NCI-H345 treated with DMSO at 0.1 percent for 48 hours (cell line): Measurements from ENCODE around the gene SPON1.
A peak's percentile ranks its signal among the peaks of the same experiment; 100 is the strongest.
"Not testable (repeated sequence)": the region's sequence is repeated elsewhere in the genome, so short reads cannot be mapped to it uniquely, and the experiment has no call there.

Experiments used
- DNase-seq: peaks from one replicate; lab custom pipeline; 2025; ENCODE audit not compliant: unreplicated experiment; lab: John Stamatoyannopoulos, UW

The SPON1 gene

DNA sequence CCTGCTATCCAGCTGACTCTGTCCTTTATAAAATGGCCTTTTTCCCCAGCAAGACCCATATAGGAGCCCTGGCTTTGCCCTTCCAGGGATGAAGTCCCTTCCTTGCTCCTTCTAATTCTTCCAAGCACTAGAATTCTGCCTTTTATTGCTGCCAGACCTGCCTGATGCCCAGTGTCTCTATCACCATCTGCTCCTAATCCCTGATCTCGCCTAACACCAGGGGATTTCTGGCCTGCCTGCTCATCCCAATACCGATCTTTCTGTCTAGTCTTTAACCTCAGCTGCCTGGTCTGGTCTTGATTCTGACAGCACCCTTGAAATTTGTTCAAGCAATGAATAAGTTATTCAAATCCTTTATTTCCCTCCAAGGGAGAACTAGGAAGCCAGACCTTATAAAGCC lies 150.2 kb downstream of the SPON1 start:
- DNase-seq, result no peak

- DNase-seq, result no peak
Observed at GRCh38 chr11:14114269-14114668, 151.7 kb downstream of the SPON1 start.

- DNase-seq, result no peak
Observed at GRCh38 chr11:14114786-14115185, 152.3 kb downstream of the SPON1 start.

- no peak for DNase-seq
Observed at GRCh38 chr11:14117632-14118031, 155.1 kb downstream of the SPON1 start.

GRCh38 chr11:14118072-14118471 lies 155.5 kb downstream of the SPON1 start:
- peak; percentile 89 for DNase-seq

DNA sequence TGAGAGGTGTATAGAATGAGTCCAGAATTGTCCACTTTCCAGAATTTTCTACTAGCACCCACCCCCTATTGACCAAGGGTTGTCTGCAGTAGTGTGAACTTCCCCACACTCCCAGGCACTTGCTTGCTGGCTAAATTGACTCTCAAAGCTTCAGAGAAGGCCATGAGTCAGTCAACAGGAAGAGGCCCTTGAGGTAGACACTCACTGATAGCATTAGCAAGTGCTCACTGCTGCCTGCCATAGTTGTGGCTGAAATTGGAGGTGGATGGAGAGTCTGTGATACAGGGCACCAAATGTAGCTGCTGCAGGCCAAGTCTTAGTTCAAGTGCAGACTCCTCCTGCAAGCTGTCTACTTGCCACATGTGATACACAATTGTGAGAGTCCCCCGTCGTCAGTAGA lies 156.8 kb downstream of the SPON1 start:
- DNase-seq, result no peak

DNA sequence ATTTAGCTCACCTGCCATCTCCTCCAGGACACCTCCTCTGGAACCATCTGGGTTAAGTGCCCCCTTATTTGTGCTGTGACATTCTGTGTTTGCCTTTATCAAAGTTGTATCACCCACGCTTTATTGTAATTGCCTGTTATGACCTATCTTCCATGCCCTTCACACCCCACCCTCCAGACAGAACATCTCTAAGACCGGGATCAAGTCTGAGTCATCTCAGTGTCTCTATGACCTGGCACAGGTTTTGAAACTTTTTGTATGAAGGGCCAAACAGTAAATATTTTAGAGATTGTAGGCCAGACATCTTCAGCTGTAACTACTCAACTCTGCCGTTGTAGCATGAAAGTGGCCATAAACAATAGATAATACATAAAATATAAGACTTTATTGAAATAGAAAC lies 161.8 kb downstream of the SPON1 start:
- DNase-seq, result no peak

- DNase-seq, result no peak
Observed at GRCh38 chr11:14124886-14125285, 162.4 kb downstream of the SPON1 start.

GRCh38 chr11:14125529-14125928 lies 163.0 kb downstream of the SPON1 start:
- no peak for DNase-seq

GRCh38 chr11:14127679-14128078 lies 165.2 kb downstream of the SPON1 start:
- DNase-seq, result no peak

DNA sequence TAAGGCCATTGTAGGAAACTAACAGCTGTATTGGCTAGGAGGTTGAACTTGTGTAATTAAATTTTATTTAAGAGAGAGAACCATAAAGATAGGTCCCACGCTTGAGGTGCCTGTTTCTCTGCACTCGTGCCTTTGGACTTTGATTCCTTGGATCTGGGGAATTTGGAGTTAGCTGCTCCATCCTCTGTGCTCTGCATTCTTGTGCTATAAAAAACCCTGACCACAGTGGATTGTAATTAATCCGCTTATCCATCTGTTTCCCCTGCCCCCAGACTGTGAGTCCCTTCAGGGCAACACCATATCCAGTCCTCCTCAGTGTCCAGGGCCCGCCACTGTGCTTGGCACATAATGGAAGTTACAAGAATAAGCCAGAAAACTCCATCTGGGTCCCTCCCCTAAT lies 169.8 kb downstream of the SPON1 start:
- no peak for DNase-seq

- no peak for DNase-seq
Observed at GRCh38 chr11:14133381-14133780, 170.9 kb downstream of the SPON1 start.

- no peak for DNase-seq
Observed at GRCh38 chr11:14136561-14136960, 174.0 kb downstream of the SPON1 start.

DNA sequence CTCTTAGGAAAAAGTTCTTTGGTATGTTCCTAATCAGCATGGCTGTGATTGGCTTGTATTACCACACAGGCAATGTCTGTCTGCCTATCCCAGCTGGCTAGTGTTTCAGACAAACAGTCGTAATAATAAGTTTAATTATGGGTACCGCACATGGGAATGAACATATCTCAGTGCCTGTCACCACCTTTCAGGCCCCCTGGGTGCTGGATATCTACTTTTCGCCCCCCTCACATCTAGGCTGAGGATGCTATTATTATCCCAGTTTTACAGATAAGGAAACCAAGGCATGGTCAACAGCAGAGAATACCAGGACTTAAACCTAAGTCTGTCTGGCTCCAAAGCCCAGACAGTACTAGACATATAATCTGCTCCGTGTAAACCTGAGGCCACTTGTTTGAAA lies 174.8 kb downstream of the SPON1 start:
- DNase-seq, result no peak

- DNase-seq, result no peak
Observed at GRCh38 chr11:14140991-14141390, 178.5 kb downstream of the SPON1 start.

- DNase-seq, result no peak
Observed at GRCh38 chr11:14141676-14142075, 179.2 kb downstream of the SPON1 start.

GRCh38 chr11:14144934-14145333 lies 182.4 kb downstream of the SPON1 start:
- peak; percentile 19 for DNase-seq

DNA sequence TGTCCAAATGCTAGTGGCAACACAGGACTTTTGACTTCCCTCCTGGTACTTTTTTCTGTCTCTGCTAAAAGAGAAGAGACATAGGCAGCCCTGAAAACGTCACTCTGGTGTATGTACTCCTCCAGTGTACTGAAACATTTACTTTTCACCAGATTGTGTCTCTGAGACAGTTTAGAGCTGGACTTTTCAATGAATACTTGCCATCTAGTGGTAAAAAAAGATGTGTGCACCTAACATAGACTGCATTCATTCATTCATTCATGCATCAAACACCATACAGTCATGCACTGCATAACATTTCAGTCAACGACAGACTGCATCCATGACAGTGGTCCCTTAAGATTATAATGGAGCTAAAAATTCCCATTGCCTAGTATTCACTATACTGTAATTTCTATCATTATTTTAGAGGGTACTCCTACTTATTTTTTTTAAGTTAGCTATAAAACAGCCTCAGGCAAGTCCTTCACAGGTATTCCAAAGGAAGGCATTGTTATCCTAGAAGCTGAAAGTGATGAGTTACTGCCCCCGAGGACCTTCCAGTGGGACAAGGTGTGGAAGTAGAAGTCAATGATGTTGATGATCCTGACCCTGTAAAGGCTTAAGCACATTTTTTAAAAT lies 186.2 kb downstream of the SPON1 start:
- peak; percentile 4 for DNase-seq

- DNase-seq, result peak; percentile 9
Observed at GRCh38 chr11:14149683-14150082, 187.2 kb downstream of the SPON1 start.

DNA sequence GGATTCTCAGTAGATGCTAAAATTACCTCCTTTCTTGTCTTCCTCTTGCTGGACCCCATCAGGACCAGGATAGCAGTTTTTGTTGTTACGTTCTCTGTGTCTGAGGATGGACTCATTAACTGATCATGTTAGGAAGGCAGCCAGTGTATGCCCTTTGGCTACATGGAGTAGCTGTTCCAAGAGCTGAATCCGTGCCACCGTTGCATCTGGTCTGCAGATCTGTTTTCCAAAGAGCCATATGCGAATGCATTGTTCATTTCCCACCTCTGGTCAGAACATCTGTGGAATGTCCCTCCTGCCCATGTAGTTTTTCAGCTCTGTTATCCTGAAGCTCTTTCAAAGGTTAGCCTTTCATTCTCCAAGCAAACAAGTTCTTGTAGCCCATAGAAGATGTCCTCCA lies 188.4 kb downstream of the SPON1 start:
- DNase-seq, result no peak

GRCh38 chr11:14154103-14154502 lies 191.6 kb downstream of the SPON1 start:
- not testable (repeated sequence) for DNase-seq

DNA sequence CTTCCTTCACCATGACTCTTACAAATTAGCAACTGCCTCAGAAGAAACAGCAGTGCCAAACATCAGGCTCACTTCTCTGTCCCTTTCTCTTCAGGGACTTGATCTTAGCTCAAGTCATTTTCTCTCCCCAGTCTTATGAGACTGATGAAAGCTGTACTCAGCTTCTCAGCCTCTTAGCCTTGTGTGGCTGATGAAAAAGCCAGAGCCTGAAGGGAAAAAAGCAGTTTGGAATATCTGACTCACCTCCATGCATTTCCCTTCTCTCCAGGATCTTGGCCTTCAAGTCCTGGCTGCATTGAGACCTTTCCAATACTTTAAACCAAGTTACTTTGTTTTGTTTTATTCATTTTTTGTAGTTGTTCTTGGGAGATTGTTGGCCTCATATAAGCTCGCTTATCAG lies 195.9 kb downstream of the SPON1 start:
- DNase-seq, result no peak

- no peak for DNase-seq
Observed at GRCh38 chr11:14163576-14163975, 201.1 kb downstream of the SPON1 start.

GRCh38 chr11:14173679-14174078 lies 211.2 kb downstream of the SPON1 start:
- not testable (repeated sequence) for DNase-seq
